ENCODE results near the gene IFITM5.
"Not testable (repeated sequence)": the region's sequence is repeated elsewhere in the genome, so short reads cannot be mapped to it uniquely, and the experiment has no call there.

- TF ChIP-seq CTCF, EP300 (IDR thresholded peaks at IDR 0.05): not testable (repeated sequence)
Measured at GRCh38 chr11:309979-310572, 10.8 kb upstream of the IFITM5 start.

Data from ovary (tissue), 3 donors.